ENCODE results near the gene COPS6.

COPS6 gene

GRCh38 chr7:100088621-100089457, at the start of gene COPS6:
COPS6 (plus strand) TSS chr7:100088969; CDS start chr7:100088991, 22 bp downstream.
- peak; percentile 76 to 87 for DNase-seq (ENCODE audit: low read depth in 1 of 2, low spot score in 1 of 2)

- DNase-seq (ENCODE audit: low read depth in 1 of 2, low spot score in 1 of 2): no peak
Observed at GRCh38 chr7:100040575-100040974, 48.2 kb upstream of the COPS6 start.

- DNase-seq (ENCODE audit: low read depth in 1 of 2, low spot score in 1 of 2): no peak
Observed at GRCh38 chr7:100044718-100045117, 44.1 kb upstream of the COPS6 start.

- no peak for DNase-seq (ENCODE audit: low read depth in 1 of 2, low spot score in 1 of 2)
Observed at GRCh38 chr7:100048680-100049079, 40.1 kb upstream of the COPS6 start.

GRCh38 chr7:100049441-100050291, 39.1 kb upstream of the COPS6 start, which contains the start of gene ZSCAN21:
ZSCAN21 (plus strand) TSS chr7:100049774; CDS start chr7:100057007, 7,233 bp downstream.
- peak; percentile 59 to 76 for DNase-seq (ENCODE audit: low read depth in 1 of 2, low spot score in 1 of 2)

GRCh38 chr7:100051611-100052010, 37.2 kb upstream of the COPS6 start:
- DNase-seq (ENCODE audit: low read depth in 1 of 2, low spot score in 1 of 2): no peak

GRCh38 chr7:100053215-100053614, 35.6 kb upstream of the COPS6 start:
- DNase-seq (ENCODE audit: low read depth in 1 of 2, low spot score in 1 of 2): no peak

GRCh38 chr7:100057006-100057405, 31.8 kb upstream of the COPS6 start:
- DNase-seq (ENCODE audit: low read depth in 1 of 2, low spot score in 1 of 2): no peak

GRCh38 chr7:100059251-100059739, 29.5 kb upstream of the COPS6 start:
- DNase-seq (ENCODE audit: low read depth in 1 of 2, low spot score in 1 of 2): no peak

- no peak for DNase-seq (ENCODE audit: low read depth in 1 of 2, low spot score in 1 of 2)
Observed at GRCh38 chr7:100061518-100062193, 27.1 kb upstream of the COPS6 start.

GRCh38 chr7:100063376-100063775, 25.4 kb upstream of the COPS6 start:
- DNase-seq (ENCODE audit: low read depth in 1 of 2, low spot score in 1 of 2): no peak

- no peak for DNase-seq (ENCODE audit: low read depth in 1 of 2, low spot score in 1 of 2)
Observed at GRCh38 chr7:100064162-100064561, 24.6 kb upstream of the COPS6 start.

- no peak for DNase-seq (ENCODE audit: low read depth in 1 of 2, low spot score in 1 of 2)
Observed at GRCh38 chr7:100065452-100066186, 23.1 kb upstream of the COPS6 start.

GRCh38 chr7:100066953-100067352, 21.8 kb upstream of the COPS6 start:
- no peak for DNase-seq (ENCODE audit: low read depth in 1 of 2, low spot score in 1 of 2)

GRCh38 chr7:100069991-100070390, 18.8 kb upstream of the COPS6 start:
- no peak for DNase-seq (ENCODE audit: low read depth in 1 of 2, low spot score in 1 of 2)

GRCh38 chr7:100071018-100071723, 17.6 kb upstream of the COPS6 start:
- DNase-seq (ENCODE audit: low read depth in 1 of 2, low spot score in 1 of 2): no peak

GRCh38 chr7:100072462-100072861, 16.3 kb upstream of the COPS6 start:
- no peak for DNase-seq (ENCODE audit: low read depth in 1 of 2, low spot score in 1 of 2)

- no peak for DNase-seq (ENCODE audit: low read depth in 1 of 2, low spot score in 1 of 2)
Observed at GRCh38 chr7:100074841-100075240, 13.9 kb upstream of the COPS6 start.

GRCh38 chr7:100075418-100075817, 13.4 kb upstream of the COPS6 start:
- DNase-seq (ENCODE audit: low read depth in 1 of 2, low spot score in 1 of 2): no peak

- DNase-seq (ENCODE audit: low read depth in 1 of 2, low spot score in 1 of 2): no peak
Observed at GRCh38 chr7:100077205-100077604, 11.6 kb upstream of the COPS6 start.
